ENCODE measurements around the gene DUSP28. TPM values are rescaled to one million over a fixed set of nuclear protein-coding genes. Genes with fewer than 3 reads are reported as not detected.

DUSP28 gene
- total RNA-seq, 2 donors from 2014 or later, result 1.4 to 2.8 TPM

- peaks cover 25% of the 10 kb centered on the region for H3K27me3 Mint-ChIP-seq (ENCODE audit: insufficient read depth)
- Histone ChIP-seq H3K4me1 (ENCODE audit: control insufficient read depth, insufficient read depth, low read length) (no peaks in the 10 kb centered on the region), H3K27me3 (ENCODE audit: control insufficient read depth, insufficient read depth, low read length, poor library complexity, severe bottlenecking) (no peaks in the 10 kb centered on the region), H3K9ac (ENCODE audit: extremely low read depth, low read length, poor library complexity, severe bottlenecking) (no peak overlapping the region), H3K27ac (ENCODE audit: low read depth, low read length) (no peak overlapping the region), H3K36me3 (ENCODE audit: control insufficient read depth, insufficient read depth, low read length) (peaks cover 9% of the 10 kb centered on the region), H3K9me3 (ENCODE audit: control insufficient read depth, low read length) (no peaks in the 10 kb centered on the region), H3K4me3 (ENCODE audit: low read length) (peak overlapping the region; percentile 35)
- 77% methylated on average over 17 to 18 of the region's 18 CpGs for WGBS, 2 experiments (ENCODE audit: insufficient coverage in 1 of 2, insufficient read length in 1 of 2)
- peaks cover 9% of the 10 kb centered on the region for H3K4me1 Mint-ChIP-seq
- TF ChIP-seq CTCF (conservative IDR thresholded peaks at IDR 0.05), result no peak
- peak overlapping the region; percentile 24 for H3K4me3 Mint-ChIP-seq
- no peaks in the 10 kb centered on the region for H3K9me3 Mint-ChIP-seq
- H3K27ac Mint-ChIP-seq, result no peak overlapping the region
- peaks cover 16% of the 10 kb centered on the region for H3K36me3 Mint-ChIP-seq (ENCODE audit: low read depth)
- DNase-seq, result no peak
Observed at GRCh38 chr2:240558236-240558761, 1.9 kb upstream of the DUSP28 start.

- no peak overlapping the region for H3K27ac ChIP-seq (ENCODE audit: low read depth, low read length)
- Mint-ChIP-seq H3K36me3 (ENCODE audit: low read depth) (peaks cover 16% of the 10 kb centered on the region), H3K27me3 (ENCODE audit: insufficient read depth) (peaks cover 25% of the 10 kb centered on the region), H3K9me3 (no peaks in the 10 kb centered on the region), H3K4me3 (peak overlapping the region; percentile 64), H3K4me1 (peaks cover 9% of the 10 kb centered on the region), H3K27ac (no peak overlapping the region)
- H3K4me1 ChIP-seq (ENCODE audit: control insufficient read depth, insufficient read depth, low read length), result no peaks in the 10 kb centered on the region
- H3K4me3 ChIP-seq (ENCODE audit: low read length), result peak overlapping the region; percentile 86
- peak; percentile 38 for DNase-seq
- 90 to 93% methylated on average over 2 to 3 of the region's 3 CpGs for WGBS, 2 experiments (ENCODE audit: insufficient coverage in 1 of 2, insufficient read length in 1 of 2)
- H3K36me3 ChIP-seq (ENCODE audit: control insufficient read depth, insufficient read depth, low read length), result peaks cover 9% of the 10 kb centered on the region
- no peaks in the 10 kb centered on the region for H3K27me3 ChIP-seq (ENCODE audit: control insufficient read depth, insufficient read depth, low read length, poor library complexity, severe bottlenecking)
- no peak for TF ChIP-seq CTCF (conservative IDR thresholded peaks at IDR 0.05)
- H3K9me3 ChIP-seq (ENCODE audit: control insufficient read depth, low read length), result no peaks in the 10 kb centered on the region
- H3K9ac ChIP-seq (ENCODE audit: extremely low read depth, low read length, poor library complexity, severe bottlenecking), result no peak overlapping the region
Observed at GRCh38 chr2:240559286-240559685, 871 bp upstream of the DUSP28 start.

- Mint-ChIP-seq H3K4me3 (peak overlapping the region; percentile 64), H3K36me3 (ENCODE audit: low read depth) (peaks cover 17% of the 10 kb centered on the region), H3K27me3 (ENCODE audit: insufficient read depth) (peaks cover 25% of the 10 kb centered on the region), H3K27ac (peak overlapping the region; percentile 87), H3K9me3 (no peaks in the 10 kb centered on the region), H3K4me1 (peaks cover 9% of the 10 kb centered on the region)
- H3K4me1 ChIP-seq (ENCODE audit: control insufficient read depth, insufficient read depth, low read length), result no peaks in the 10 kb centered on the region
- H3K9me3 ChIP-seq (ENCODE audit: control insufficient read depth, low read length), result no peaks in the 10 kb centered on the region
- DNase-seq, result peak; percentile 100
- peak overlapping the region; percentile 81 for H3K27ac ChIP-seq (ENCODE audit: low read depth, low read length)
- peak; percentile 57 for TF ChIP-seq CTCF (conservative IDR thresholded peaks at IDR 0.05)
- peaks cover 9% of the 10 kb centered on the region for H3K36me3 ChIP-seq (ENCODE audit: control insufficient read depth, insufficient read depth, low read length)
- H3K9ac ChIP-seq (ENCODE audit: extremely low read depth, low read length, poor library complexity, severe bottlenecking), result peak overlapping the region; percentile 60
- peak overlapping the region; percentile 86 for H3K4me3 ChIP-seq (ENCODE audit: low read length)
- WGBS, 2 experiments (ENCODE audit: insufficient coverage in 1 of 2, insufficient read length in 1 of 2), result 0% methylated on average over 37 to 101 of the region's 101 CpGs
- no peaks in the 10 kb centered on the region for H3K27me3 ChIP-seq (ENCODE audit: control insufficient read depth, insufficient read depth, low read length, poor library complexity, severe bottlenecking)
Observed at GRCh38 chr2:240560480-240561324, 545 bp downstream of the DUSP28 start.

All from endodermal cell (in vitro differentiated cells).